Keratinocyte (primary cell): ENCODE data around the gene PRDM10.

Source experiments
- EZH2 ChIP-seq: IDR thresholded peaks from one replicate; pipeline ENCODE4 v1.6.1; 2012; ENCODE audit warnings: inconsistent platforms, mild to moderate bottlenecking, low read length, moderate library complexity
- TF ChIP-seq, protein P1 (sequence below), 3 experiments: IDR thresholded peaks in 1 of 3; conservative IDR thresholded peaks in 1 of 3; optimal IDR thresholded peaks in 1 of 3; 2 replicates in 2 of 3; 3 replicates in 1 of 3; pipeline versions ENCODE3 to v1.5.1; 2011; ENCODE audit warnings: low read length in 3 of 3, mild to moderate bottlenecking in 3 of 3, moderate library complexity in 2 of 3, control low read depth in 1 of 3, inconsistent platforms in 1 of 3; ENCODE audit not compliant: insufficient read depth in 2 of 3; ENCODE audit errors: extremely low read depth in 1 of 3

- TF ChIP-seq, protein P1, sequence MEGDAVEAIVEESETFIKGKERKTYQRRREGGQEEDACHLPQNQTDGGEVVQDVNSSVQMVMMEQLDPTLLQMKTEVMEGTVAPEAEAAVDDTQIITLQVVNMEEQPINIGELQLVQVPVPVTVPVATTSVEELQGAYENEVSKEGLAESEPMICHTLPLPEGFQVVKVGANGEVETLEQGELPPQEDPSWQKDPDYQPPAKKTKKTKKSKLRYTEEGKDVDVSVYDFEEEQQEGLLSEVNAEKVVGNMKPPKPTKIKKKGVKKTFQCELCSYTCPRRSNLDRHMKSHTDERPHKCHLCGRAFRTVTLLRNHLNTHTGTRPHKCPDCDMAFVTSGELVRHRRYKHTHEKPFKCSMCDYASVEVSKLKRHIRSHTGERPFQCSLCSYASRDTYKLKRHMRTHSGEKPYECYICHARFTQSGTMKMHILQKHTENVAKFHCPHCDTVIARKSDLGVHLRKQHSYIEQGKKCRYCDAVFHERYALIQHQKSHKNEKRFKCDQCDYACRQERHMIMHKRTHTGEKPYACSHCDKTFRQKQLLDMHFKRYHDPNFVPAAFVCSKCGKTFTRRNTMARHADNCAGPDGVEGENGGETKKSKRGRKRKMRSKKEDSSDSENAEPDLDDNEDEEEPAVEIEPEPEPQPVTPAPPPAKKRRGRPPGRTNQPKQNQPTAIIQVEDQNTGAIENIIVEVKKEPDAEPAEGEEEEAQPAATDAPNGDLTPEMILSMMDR (optimal IDR thresholded peaks at IDR 0.05 in 1 of 3, IDR thresholded peaks at IDR 0.05 in 1 of 3, conservative IDR thresholded peaks at IDR 0.05 in 1 of 3; ENCODE audit: extremely low read depth in 1 of 3, insufficient read depth in 2 of 3, low read length in 3 of 3) = no peak
- no peak for TF ChIP-seq EZH2
These were observed 69.4 kb downstream of the PRDM10 start for GRCh38 chr11:129933262-129933661.
